OCI-LY1 (cell line): ENCODE results near the gene TMPRSS7.

Source experiments
- CTCF ChIP-seq: fragments of 200-600 bp; sonication (generic), shearing (Covaris generic); IDR thresholded peaks from 2 replicates; pipeline ENCODE4 v1.5.1; 2017; ENCODE audit warnings: mild to moderate bottlenecking, antibody characterized with exemption, low read length, moderate library complexity, mixed read lengths
- EZH2 ChIP-seq: fragments of 200-600 bp; sonication (generic), shearing (Covaris generic); IDR thresholded peaks from 2 replicates; pipeline ENCODE4 v1.8.0; 2017; ENCODE audit warnings: borderline replicate concordance, mixed run types, mild to moderate bottlenecking, antibody characterized with exemption, low read length, moderate library complexity, mixed read lengths

GRCh38 chr3:112030901-112031300 is 3.6 kb upstream of the TMPRSS7 start:
- TF ChIP-seq CTCF (no peak), EZH2 (no peak)
